SK-N-SH treated with all-trans-retinoic acid at 6 μM for 48 hours (cell line): ENCODE measurements around the gene DYRK3.

Experiments
- ATAC-seq: fragments of 200-7000 bp; cut with Tn5 transposase; 3 replicates; pipeline ENCODE4 v1.9.1; 2020; ENCODE audit warnings: mild to moderate bottlenecking, moderate library complexity
- ARNTL ChIP-seq: fragments of 450-650 bp; formaldehyde crosslinking; IDR thresholded peaks from 2 replicates; pipeline ENCODE4 v1.5.0; 2020; ENCODE audit warnings: low read depth, mild to moderate bottlenecking, moderate library complexity, borderline replicate concordance
- BACH2 ChIP-seq: fragments of 250-450 bp; sonication (Bioruptor Pico); IDR thresholded peaks from 2 replicates; pipeline ENCODE4 v1.9.0; 2021; ENCODE audit warnings: mild to moderate bottlenecking, borderline replicate concordance
- CREB5 ChIP-seq: fragments of 250-450 bp; sonication (Bioruptor Pico); IDR thresholded peaks from 2 replicates; pipeline ENCODE4 v1.5.1; 2020; ENCODE audit warnings: low read depth, mild to moderate bottlenecking, moderate library complexity
- CSDC2 ChIP-seq: fragments of 250-450 bp; sonication (Bioruptor Pico); IDR thresholded peaks from 2 replicates; pipeline ENCODE4 v1.5.0; 2020; ENCODE audit warnings: mild to moderate bottlenecking, moderate library complexity
- GLIS3 ChIP-seq: fragments of 250-450 bp; sonication (Bioruptor Pico); IDR thresholded peaks from 2 replicates; pipeline ENCODE4 v1.5.0; 2020; ENCODE audit warnings: mild to moderate bottlenecking, moderate library complexity
- ISL1 ChIP-seq: fragments of 250-450 bp; sonication (Bioruptor Pico); IDR thresholded peaks from 2 replicates; pipeline ENCODE4 v2.1.2; 2022; ENCODE audit warnings: mild to moderate bottlenecking, moderate library complexity
- OSR1 ChIP-seq: fragments of 250-450 bp; sonication (Bioruptor Pico); IDR thresholded peaks from 2 replicates; pipeline ENCODE4 v1.8.0; 2022; ENCODE audit warnings: moderate library complexity, mild to moderate bottlenecking, inconsistent platforms
- PATZ1 ChIP-seq: fragments of 250-450 bp; sonication (Bioruptor Pico); IDR thresholded peaks from 2 replicates; pipeline ENCODE4 v1.8.0; 2020; ENCODE audit warnings: mild to moderate bottlenecking, moderate library complexity, borderline replicate concordance
- POU6F1 ChIP-seq: fragments of 250-450 bp; sonication (Bioruptor Pico); IDR thresholded peaks from 2 replicates; pipeline ENCODE4 v1.8.0; 2021; ENCODE audit warnings: low read depth, mild to moderate bottlenecking, moderate library complexity, borderline replicate concordance
- PPARA ChIP-seq: fragments of 250-450 bp; sonication (Bioruptor Pico); IDR thresholded peaks from 2 replicates; pipeline ENCODE4 v1.5.0; 2020; ENCODE audit warnings: mild to moderate bottlenecking, borderline replicate concordance
- RARB ChIP-seq: fragments of 250-450 bp; sonication (Bioruptor Pico); IDR thresholded peaks from 2 replicates; pipeline ENCODE4 v1.8.0; 2021; ENCODE audit warnings: mild to moderate bottlenecking, moderate library complexity
- SNAI2 ChIP-seq: fragments of 250-450 bp; sonication (Bioruptor Pico); IDR thresholded peaks from 2 replicates; pipeline ENCODE4 v1.5.0; 2020; ENCODE audit warnings: mild to moderate bottlenecking, moderate library complexity
- TCF4 ChIP-seq: fragments of 250-450 bp; sonication (Bioruptor Pico); IDR thresholded peaks from 2 replicates; pipeline ENCODE4 v1.8.0; 2021; ENCODE audit warnings: mild to moderate bottlenecking, moderate library complexity, borderline replicate concordance
- TOX ChIP-seq: fragments of 250-450 bp; sonication (Bioruptor Pico); IDR thresholded peaks from 2 replicates; pipeline ENCODE4 v1.8.0; 2021; ENCODE audit warnings: mild to moderate bottlenecking, moderate library complexity, borderline replicate concordance
- ZC3H10 ChIP-seq: fragments of 250-450 bp; sonication (Bioruptor Pico); IDR thresholded peaks from 2 replicates; pipeline ENCODE4 v1.5.1; 2021; ENCODE audit warnings: mild to moderate bottlenecking, moderate library complexity
- ZFP3 ChIP-seq: fragments of 250-450 bp; sonication (Bioruptor Pico); IDR thresholded peaks from 2 replicates; pipeline ENCODE4 v1.5.0; 2020; ENCODE audit warnings: mild to moderate bottlenecking, moderate library complexity
- ZFP30 ChIP-seq: fragments of 450-650 bp; formaldehyde crosslinking; IDR thresholded peaks from 2 replicates; pipeline ENCODE4 v1.5.0; 2022; ENCODE audit warnings: mild to moderate bottlenecking, moderate library complexity
- ZNF70 ChIP-seq: fragments of 450-650 bp; formaldehyde crosslinking; IDR thresholded peaks from 2 replicates; pipeline ENCODE4 v1.5.0; 2020; ENCODE audit warnings: mild to moderate bottlenecking, moderate library complexity
- ZNF8 ChIP-seq: fragments of 450-650 bp; formaldehyde crosslinking; IDR thresholded peaks from 2 replicates; pipeline ENCODE4 v1.5.0; 2020; ENCODE audit warnings: mild to moderate bottlenecking, moderate library complexity
- TF ChIP-seq, protein P1 (sequence below): fragments of 250-450 bp; sonication (Bioruptor Pico); IDR thresholded peaks from 2 replicates; pipeline ENCODE4 v1.5.1; 2021; ENCODE audit warnings: mild to moderate bottlenecking, moderate library complexity

The DYRK3 gene

DNA sequence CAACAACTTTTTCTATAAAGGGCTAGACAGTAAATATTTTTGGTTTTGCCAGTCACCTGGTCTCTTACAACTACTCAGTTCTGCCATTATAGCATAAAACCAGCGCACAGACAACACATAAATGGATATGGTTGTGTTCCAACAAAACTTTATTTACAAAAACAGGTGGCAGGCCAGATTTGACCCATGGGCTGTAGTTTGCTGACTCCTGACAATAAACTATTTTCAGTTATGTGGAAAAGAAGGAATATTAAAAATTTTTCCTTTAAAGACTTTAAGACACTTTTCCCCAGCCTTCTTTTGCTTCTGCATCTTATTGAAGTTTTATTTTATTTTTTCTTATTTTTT lies 39.0 kb upstream of the DYRK3 start:
- no peak for ATAC-seq
- TF ChIP-seq ISL1 (CRISPR knock-in tag) (no peak), ZNF8 (CRISPR knock-in tag) (no peak), ZNF70 (CRISPR knock-in tag) (no peak), CREB5 (CRISPR knock-in tag) (no peak), ARNTL (CRISPR knock-in tag) (no peak), CSDC2 (no peak), TCF4 (CRISPR knock-in tag) (no peak), ZFP30 (CRISPR knock-in tag) (no peak), POU6F1 (CRISPR knock-in tag) (no peak), GLIS3 (CRISPR knock-in tag) (no peak), PATZ1 (CRISPR knock-in tag) (no peak)
- TF ChIP-seq, protein P1, sequence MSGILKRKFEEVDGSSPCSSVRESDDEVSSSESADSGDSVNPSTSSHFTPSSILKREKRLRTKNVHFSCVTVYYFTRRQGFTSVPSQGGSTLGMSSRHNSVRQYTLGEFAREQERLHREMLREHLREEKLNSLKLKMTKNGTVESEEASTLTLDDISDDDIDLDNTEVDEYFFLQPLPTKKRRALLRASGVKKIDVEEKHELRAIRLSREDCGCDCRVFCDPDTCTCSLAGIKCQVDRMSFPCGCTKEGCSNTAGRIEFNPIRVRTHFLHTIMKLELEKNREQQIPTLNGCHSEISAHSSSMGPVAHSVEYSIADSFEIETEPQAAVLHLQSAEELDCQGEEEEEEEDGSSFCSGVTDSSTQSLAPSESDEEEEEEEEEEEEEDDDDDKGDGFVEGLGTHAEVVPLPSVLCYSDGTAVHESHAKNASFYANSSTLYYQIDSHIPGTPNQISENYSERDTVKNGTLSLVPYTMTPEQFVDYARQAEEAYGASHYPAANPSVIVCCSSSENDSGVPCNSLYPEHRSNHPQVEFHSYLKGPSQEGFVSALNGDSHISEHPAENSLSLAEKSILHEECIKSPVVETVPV (CRISPR knock-in tag) = no peak

- TF ChIP-seq, protein P1 (CRISPR knock-in tag) = no peak
- TF ChIP-seq CREB5 (CRISPR knock-in tag) (no peak), ZFP30 (CRISPR knock-in tag) (no peak), ARNTL (CRISPR knock-in tag) (no peak), ZC3H10 (CRISPR knock-in tag) (no peak), ZFP3 (no peak), RARB (CRISPR knock-in tag) (no peak), PPARA (CRISPR knock-in tag) (no peak), BACH2 (CRISPR knock-in tag) (no peak), SNAI2 (CRISPR knock-in tag) (no peak)
- ATAC-seq = no peak
Measured at GRCh38 chr1:206600527-206600926, 34.8 kb upstream of the DYRK3 start.

DNA sequence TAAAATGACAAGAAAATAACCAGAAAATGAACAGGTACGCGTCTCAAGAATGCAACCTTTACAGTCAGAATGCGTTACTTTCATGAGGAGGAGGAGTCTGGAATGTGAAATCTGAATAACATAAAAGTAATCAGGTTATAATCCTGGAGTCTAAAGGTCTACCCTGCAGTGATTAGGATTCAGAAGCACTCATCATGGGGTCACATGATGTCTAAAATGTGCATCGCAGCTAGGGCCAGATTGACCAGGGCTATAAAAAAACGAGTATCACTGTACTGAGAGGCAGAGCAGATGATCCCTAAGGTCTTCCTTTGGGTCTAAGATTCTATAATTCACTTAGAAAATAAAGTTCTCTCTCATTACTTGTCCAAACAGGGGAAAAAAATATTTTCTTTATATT lies 30.5 kb upstream of the DYRK3 start:
- ATAC-seq = no peak
- TF ChIP-seq PATZ1 (CRISPR knock-in tag) = no peak
- TF ChIP-seq GLIS3 (CRISPR knock-in tag) = no peak
- TF ChIP-seq ZFP30 (CRISPR knock-in tag) = no peak
- TF ChIP-seq ARNTL (CRISPR knock-in tag) = no peak
- no peak for TF ChIP-seq RARB (CRISPR knock-in tag)
- no peak for TF ChIP-seq ZC3H10 (CRISPR knock-in tag)
- TF ChIP-seq TOX (CRISPR knock-in tag) = no peak
- no peak for TF ChIP-seq OSR1
- TF ChIP-seq, all 23 proteins: peak for 0
